HCT116 (cell line): ENCODE measurements around the gene GPX4. TPM values are rescaled to one million over a fixed set of nuclear protein-coding genes. Genes with fewer than 3 reads are reported as not detected.

Experiments
- ATAC-seq: fragments of 200-7000 bp; cut with Tn5 transposase; 2 replicates; pipeline ENCODE4 v1.9.1; 2020; ENCODE audit warnings: mild to moderate bottlenecking, moderate library complexity
- BruUV-seq: library from RNA; stranded (reverse); fragments of 400-500 nt; replicated peaks from 2 replicates; lab custom pipeline; 2021; lab: Mats Ljungman, UMichigan
- CTCF ChIA-PET: fragments of 300-600 bp; sonication (Branson Sonifier 250); formaldehyde crosslinking; loops from one replicate; lab custom pipeline; 2021; ENCODE audit warnings: antibody characterized with exemption; lab: Charles Lee
- POLR2A ChIA-PET: fragments of 300-600, 350-600 bp; sonication (Branson Sonifier 250); formaldehyde crosslinking; loops from one replicate; lab custom pipeline; 2021; ENCODE audit warnings: antibody characterized with exemption; lab: Charles Lee
- RAD21 ChIA-PET, 2 experiments: fragments of 300-600 bp; sonication (Branson Sonifier 250); formaldehyde crosslinking; loops; one replicate each; lab custom pipeline; 2023; ENCODE audit warnings: low total read pairs in 2 of 2; ENCODE audit not compliant: uncharacterized antibody in 2 of 2, unreplicated experiment in 2 of 2, low non-redundant PET in 1 of 2; lab: Charles Lee
- DNase-seq: peaks from one replicate; pipeline ENCODE4 v3.0.0-alpha.2; 2010; ENCODE audit warnings: low read depth, low spot score
- H2AFZ ChIP-seq: fragments of 200-600 bp; shearing (Covaris generic), sonication (generic); 2 replicates; pipeline ENCODE4 v1.6.1; 2017; ENCODE audit warnings: low read depth, mixed run types, mixed read lengths, antibody characterized with exemption, low read length; ENCODE audit not compliant: poor library complexity, severe bottlenecking
- H3K27ac ChIP-seq: 2 replicates; pipeline ENCODE4 v1.5.1; 2012; ENCODE audit warnings: low read depth, low read length
- H3K27me3 ChIP-seq: fragments of 200-600 bp; sonication (generic); 2 replicates; pipeline ENCODE4 v1.6.1; 2016; ENCODE audit warnings: mixed run types, low read length, mixed read lengths; ENCODE audit not compliant: insufficient read depth
- H3K36me3 ChIP-seq, 2 experiments: fragments of 200-500 bp in 1 of 2; fragments of 200-600 bp in 1 of 2; sonication (Bioruptor generic) in 1 of 2; sonication (generic) in 1 of 2; 2 replicates each; pipeline versions ENCODE4 v1.5.1 to v1.6.1; 2014 to 2016; ENCODE audit warnings: low read length in 2 of 2, inconsistent platforms in 1 of 2, mixed read lengths in 1 of 2, mixed run types in 1 of 2; ENCODE audit not compliant: insufficient read depth in 2 of 2, control insufficient read depth in 1 of 2
- H3K4me1 ChIP-seq, 2 experiments: fragments of 200-600 bp in 1 of 2; sonication (generic) in 1 of 2; 2 replicates each; pipeline versions ENCODE4 v1.5.1 to v1.6.1; 2012 to 2017; ENCODE audit warnings: low read length in 2 of 2, inconsistent platforms in 1 of 2, mild to moderate bottlenecking in 1 of 2, mixed read lengths in 1 of 2, mixed run types in 1 of 2, moderate library complexity in 1 of 2; ENCODE audit not compliant: insufficient read depth in 2 of 2, control insufficient read depth in 1 of 2
- H3K4me2 ChIP-seq: fragments of 200-600 bp; sonication (generic); 2 replicates; pipeline ENCODE4 v1.6.1; 2017; ENCODE audit warnings: mixed run types, low read length, mixed read lengths
- H3K4me3 ChIP-seq, 2 experiments: fragments of 200-600 bp in 1 of 2; sonication (generic) in 1 of 2; replicated peaks in 1 of 2; 2 replicates each; pipeline ENCODE4 v1.5.1; 2011 to 2016; ENCODE audit warnings: low read length in 2 of 2, control low read depth in 1 of 2, low read depth in 1 of 2, mild to moderate bottlenecking in 1 of 2, mixed read lengths in 1 of 2, mixed run types in 1 of 2
- H3K79me2 ChIP-seq: fragments of 200-600 bp; sonication (generic); 2 replicates; pipeline ENCODE4 v1.6.1; 2017; ENCODE audit warnings: mild to moderate bottlenecking, mixed run types, low read length, moderate library complexity, mixed read lengths; ENCODE audit not compliant: insufficient read depth
- H3K9ac ChIP-seq: fragments of 200-600 bp; sonication (generic); 2 replicates; pipeline ENCODE4 v1.6.1; 2016; ENCODE audit warnings: low read length, mixed read lengths
- H3K9me2 ChIP-seq: fragments of 200-600 bp; sonication (generic), shearing (Covaris generic); 2 replicates; pipeline ENCODE4 v1.6.1; 2017; ENCODE audit warnings: mixed run types, mild to moderate bottlenecking, moderate library complexity; ENCODE audit not compliant: insufficient read depth
- H3K9me3 ChIP-seq, 2 experiments: fragments of 200-500 bp in 1 of 2; fragments of 200-600 bp in 1 of 2; sonication (Bioruptor generic) in 1 of 2; sonication (generic) in 1 of 2; 2 replicates each; pipeline ENCODE4 v1.6.1; 2014 to 2017; ENCODE audit warnings: low read length in 2 of 2, mixed read lengths in 2 of 2, inconsistent platforms in 1 of 2, low read depth in 1 of 2, mild to moderate bottlenecking in 1 of 2, mixed run types in 1 of 2, moderate library complexity in 1 of 2; ENCODE audit not compliant: control insufficient read depth in 1 of 2, insufficient read depth in 1 of 2
- H4K20me1 ChIP-seq: fragments of 200-600 bp; sonication (generic), shearing (Covaris generic); 2 replicates; pipeline ENCODE4 v1.6.1; 2017; ENCODE audit warnings: mixed run types, mild to moderate bottlenecking, moderate library complexity; ENCODE audit not compliant: insufficient read depth
- ATF3 ChIP-seq: IDR thresholded peaks from 2 replicates; pipeline ENCODE4 v1.6.1; 2012
- CBX3 ChIP-seq: IDR thresholded peaks from 2 replicates; pipeline ENCODE4 v1.6.1; 2012; ENCODE audit warnings: low read depth
- CEBPB ChIP-seq: IDR thresholded peaks from 2 replicates; pipeline ENCODE4 v1.6.1; 2012; ENCODE audit warnings: low read depth
- CTCF ChIP-seq, 3 experiments: fragments of 200-600 bp in 1 of 3; sonication (generic) in 1 of 3; IDR thresholded peaks in 2 of 3; conservative IDR thresholded peaks in 1 of 3; 2 replicates each; pipeline ENCODE4 v1.5.1; 2012 to 2017; ENCODE audit warnings: low read depth in 2 of 3, low read length in 2 of 3, antibody characterized with exemption in 1 of 3, borderline replicate concordance in 1 of 3, control low read depth in 1 of 3, mild to moderate bottlenecking in 1 of 3, mixed read lengths in 1 of 3, mixed run types in 1 of 3, moderate library complexity in 1 of 3; ENCODE audit not compliant: insufficient read depth in 1 of 3
- EGR1 ChIP-seq: IDR thresholded peaks from 2 replicates; pipeline ENCODE4 v1.6.1; 2012; ENCODE audit warnings: low read depth
- ELF1 ChIP-seq: IDR thresholded peaks from 2 replicates; pipeline ENCODE4 v1.6.1; 2012; ENCODE audit warnings: low read depth, borderline replicate concordance
- EZH2 ChIP-seq: fragments of 200-600 bp; sonication (generic); IDR thresholded peaks from 2 replicates; pipeline ENCODE4 v1.6.1; 2017; ENCODE audit warnings: antibody characterized with exemption, mixed run types
- EZH2phosphoT487 ChIP-seq: fragments of 200-600 bp; IDR thresholded peaks from 2 replicates; pipeline ENCODE4 v1.6.1; 2018; ENCODE audit warnings: antibody characterized with exemption, borderline replicate concordance
- JUND ChIP-seq: IDR thresholded peaks from 2 replicates; pipeline ENCODE4 v1.6.1; 2012
- POLR2A ChIP-seq: IDR thresholded peaks from 2 replicates; pipeline ENCODE4 v1.7.0; 2011; ENCODE audit warnings: borderline replicate concordance; ENCODE audit not compliant: insufficient read depth, insufficient read length; ENCODE audit errors: extremely low read depth
- POLR2AphosphoS5 ChIP-seq: IDR thresholded peaks from 2 replicates; pipeline ENCODE4 v1.6.1; 2011; ENCODE audit warnings: mild to moderate bottlenecking, low read depth, low read length, moderate library complexity
- REST ChIP-seq: IDR thresholded peaks from 2 replicates; pipeline ENCODE4 v1.6.1; 2012; ENCODE audit warnings: low read depth
- SP1 ChIP-seq: IDR thresholded peaks from 2 replicates; pipeline ENCODE4 v1.6.1; 2012; ENCODE audit warnings: low read depth
- SRF ChIP-seq: IDR thresholded peaks from 2 replicates; pipeline ENCODE4 v1.6.1; 2012; ENCODE audit warnings: low read depth
- TCF7L2 ChIP-seq: IDR thresholded peaks from 2 replicates; pipeline ENCODE4 v1.7.0; 2011; ENCODE audit warnings: borderline replicate concordance, inconsistent platforms; ENCODE audit not compliant: insufficient read depth, insufficient read length; ENCODE audit errors: extremely low read depth
- YY1 ChIP-seq: IDR thresholded peaks from 2 replicates; pipeline ENCODE4 v1.6.1; 2011; ENCODE audit warnings: low read length, low read depth, moderate library complexity, mild to moderate bottlenecking; ENCODE audit not compliant: insufficient replicate concordance; ENCODE audit errors: extremely low read depth
- ZBTB33 ChIP-seq: IDR thresholded peaks from 2 replicates; pipeline ENCODE4 v1.6.1; 2011; ENCODE audit warnings: mild to moderate bottlenecking, low read length, moderate library complexity; ENCODE audit not compliant: insufficient replicate concordance; ENCODE audit errors: extremely low read depth
- ZFX ChIP-seq: fragments of 450-650 bp; IDR thresholded peaks from 2 replicates; pipeline ENCODE4 v1.6.1; 2017
- ZNF274 ChIP-seq: fragments of 200-500 bp; sonication (Bioruptor generic); IDR thresholded peaks from 2 replicates; pipeline ENCODE4 v1.6.1; 2014; ENCODE audit warnings: mild to moderate bottlenecking, low read depth, low read length, inconsistent platforms
- intact Hi-C: fragments of 100-400 bp; cut with micrococcal nuclease; formaldehyde crosslinking; loops from 2 replicates; pipeline ENCODE4 v1.10.0; 2022
- total RNA-seq: library from RNA; stranded (reverse); gene quantifications from one replicate; pipeline ENCODE4 v1.2.1, GENCODE V29; 2021; ENCODE audit not compliant: unreplicated experiment

The GPX4 gene
- total RNA-seq, 1 experiment from 2014 or later = 481 TPM

- Histone ChIP-seq H3K27ac (no peak overlapping the region), H3K27me3 (no peaks in the 10 kb centered on the region), H3K9ac (no peak overlapping the region), H3K9me3 (no peaks in the 10 kb centered on the region), H3K4me3 (no peak overlapping the region), H3K4me2 (no peak overlapping the region), H4K20me1 (no peaks in the 10 kb centered on the region), H3K36me3 (peaks cover 0 to 21% of the 10 kb centered on the region in 2 experiments; a peak in 3 of 4 replicates), H3K79me2 (peaks cover 22% of the 10 kb centered on the region; the same call in 1 of the 2 replicates), H3K9me2 (no peaks in the 10 kb centered on the region), H2AFZ (no peak overlapping the region), H3K4me1 (peaks cover 0 to 6% of the 10 kb centered on the region in 2 experiments; a peak in 1 of 4 replicates)
- ATAC-seq (peak; percentile 35; the same call in 1 of the 2 replicates), DNase-seq (no peak)
- BruUV-seq = no TSS peak
- RAD21 ChIA-PET = interaction anchor here in 1 of 2 experiments (0.6 kb wide), 1 partner anchor 35 kb away, joined by 3 read pairs; no protein-coding TSS in a partner anchor
- CTCF ChIA-PET = no interaction called here
- intact Hi-C loops = no loop called here
- POLR2A ChIA-PET = no interaction called here
- TF ChIP-seq SRF (no peak), YY1 (no peak), TCF7L2 (no peak), CEBPB (no peak), EZH2 (no peak), ZNF274 (no peak), SP1 (no peak), POLR2A (no peak), ZBTB33 (no peak), ELF1 (no peak), EGR1 (no peak), CBX3 (no peak), REST (no peak), POLR2AphosphoS5 (no peak), EZH2phosphoT487 (no peak), CTCF (IDR thresholded peaks at IDR 0.05 in 2 of 3, conservative IDR thresholded peaks at IDR 0.05 in 1 of 3; ENCODE audit: borderline replicate concordance in 1 of 3, insufficient read depth in 1 of 3, low read depth in 2 of 3, low read length in 2 of 3) (no peak), ZFX (no peak), ATF3 (no peak), JUND (no peak)
These were observed 47.4 kb downstream of the GPX4 start for GRCh38 chr19:1151037-1151724.
